Mesendoderm (in vitro differentiated cells): Measurements from ENCODE around the gene PLAGL2. TPM values are rescaled to one million over a fixed set of nuclear protein-coding genes. Genes with fewer than 3 reads are reported as not detected.

Source experiments
- DNase-seq: peaks from one replicate; pipeline ENCODE4 v3.0.0; 2013
- H2AK5ac ChIP-seq: 2 replicates; pipeline ENCODE4 v1.6.1; 2013; ENCODE audit warnings: low read length, inconsistent platforms
- H2BK120ac ChIP-seq: 2 replicates; pipeline ENCODE4 v1.6.1; 2013; ENCODE audit warnings: low read depth, mild to moderate bottlenecking, low read length, moderate library complexity, mixed read lengths
- H2BK15ac ChIP-seq: replicated peaks from 2 replicates; pipeline ENCODE4 v1.6.1; 2013; ENCODE audit warnings: low read depth, mild to moderate bottlenecking, moderate library complexity
- H2BK5ac ChIP-seq: 2 replicates; pipeline ENCODE4 v1.6.1; 2013; ENCODE audit warnings: low read length, inconsistent platforms
- H3K18ac ChIP-seq: 2 replicates; pipeline ENCODE4 v1.6.1; 2013; ENCODE audit warnings: mild to moderate bottlenecking, low read length, mixed read lengths
- H3K23ac ChIP-seq: one replicate; pipeline ENCODE4 v1.6.1; 2013; ENCODE audit warnings: low read length
- H3K27ac ChIP-seq: 2 replicates; pipeline ENCODE4 v1.5.1; 2013; ENCODE audit warnings: low read depth, mild to moderate bottlenecking, inconsistent platforms, low read length, moderate library complexity
- H3K27me3 ChIP-seq: 2 replicates; pipeline ENCODE4 v1.6.1; 2013; ENCODE audit warnings: low read length, control low read depth, mild to moderate bottlenecking, inconsistent platforms; ENCODE audit not compliant: insufficient read depth, poor library complexity
- H3K36me3 ChIP-seq: 2 replicates; pipeline ENCODE4 v1.6.1; 2013; ENCODE audit warnings: low read length, inconsistent platforms; ENCODE audit not compliant: control insufficient read depth, insufficient read depth
- H3K4ac ChIP-seq: one replicate; pipeline ENCODE4 v1.6.1; 2013; ENCODE audit warnings: low read depth, mild to moderate bottlenecking, low read length, moderate library complexity
- H3K4me1 ChIP-seq: 2 replicates; pipeline ENCODE4 v1.6.1; 2013; ENCODE audit warnings: low read depth, low read length, inconsistent platforms; ENCODE audit not compliant: control insufficient read depth
- H3K4me2 ChIP-seq: 2 replicates; pipeline ENCODE4 v1.6.1; 2013; ENCODE audit warnings: low read length
- H3K4me3 ChIP-seq: 2 replicates; pipeline ENCODE4 v1.5.1; 2013; ENCODE audit warnings: mild to moderate bottlenecking, low read length
- H3K56ac ChIP-seq: one replicate; pipeline ENCODE4 v1.6.1; 2013; ENCODE audit warnings: low read length
- H3K79me1 ChIP-seq: 2 replicates; pipeline ENCODE4 v1.6.1; 2013; ENCODE audit warnings: low read length, inconsistent platforms
- H3K79me2 ChIP-seq: 2 replicates; pipeline ENCODE4 v1.6.1; 2013; ENCODE audit warnings: mild to moderate bottlenecking, low read length; ENCODE audit not compliant: control insufficient read depth, insufficient read depth
- H3K9ac ChIP-seq: 2 replicates; pipeline ENCODE4 v1.6.1; 2013; ENCODE audit warnings: low read length, inconsistent platforms
- H4K5ac ChIP-seq: one replicate; pipeline ENCODE4 v1.6.1; 2013; ENCODE audit warnings: low read length
- H4K8ac ChIP-seq: one replicate; pipeline ENCODE4 v1.6.1; 2013; ENCODE audit warnings: low read depth, mild to moderate bottlenecking, control low read depth, low read length, moderate library complexity
- WGBS: extraction: QIAGEN DNeasy Blood & Tissue Kit; methylation state at CpG from one replicate; pipeline ENCODE4 v1.1.7; 2013; ENCODE audit warnings: low lambda C conversion rate, missing lambda C conversion rate; ENCODE audit not compliant: insufficient coverage; ENCODE audit errors: extremely low coverage; 5-methylcytosine and 5-hydroxymethylcytosine counted together
- polyA plus RNA-seq, 2 experiments: library from polyadenylated mRNA; stranded (reverse); fragments of 200-250 nt; gene quantifications; one replicate each; pipeline ENCODE4 v1.2.3, GENCODE V29; 2013

PLAGL2 gene
- 29.7 TPM for polyA plus RNA-seq (2013, experiment 1 of 2)
- 28.8 TPM for polyA plus RNA-seq (2013, experiment 2 of 2)

GRCh38 chr20:32207626-32208498, at the start of gene PLAGL2, which contains the start of gene POFUT1:
Gene PLAGL2, minus strand, starts transcription at chr20:32207743. Its CDS starts 5,565 bp downstream, at chr20:32202178.
Gene POFUT1, plus strand, starts transcription at chr20:32207880. Its CDS starts 62 bp downstream, at chr20:32207942.
- peak within 1 kb of the TSS; percentile 91 for H3K56ac ChIP-seq
- H2BK15ac ChIP-seq = no peak within 1 kb of the TSS
- H4K5ac ChIP-seq = peak within 1 kb of the TSS; percentile 59
- peaks cover 7% of the 10 kb centered on the region for H3K4me1 ChIP-seq
- peaks cover 2% of the 10 kb centered on the region for H3K36me3 ChIP-seq
- peak within 1 kb of the TSS; percentile 7 for H4K8ac ChIP-seq
- H3K79me2 ChIP-seq = peaks cover 51% of the 10 kb centered on the region
- H3K4me3 ChIP-seq = peak within 1 kb of the TSS; percentile 89
- H3K27me3 ChIP-seq = no peaks in the 10 kb centered on the region
- peak within 1 kb of the TSS; percentile 48 for H3K23ac ChIP-seq
- no CpG with 5 or more reads among the region's 74 CpGs for WGBS
- peak within 1 kb of the TSS; percentile 17 for H2BK5ac ChIP-seq
- H3K27ac ChIP-seq = peak within 1 kb of the TSS; percentile 55
- H2AK5ac ChIP-seq = peak within 1 kb of the TSS; percentile 97
- H3K4me2 ChIP-seq = peak within 1 kb of the TSS; percentile 91
- DNase-seq = peak; percentile 87
- peak within 1 kb of the TSS; percentile 89 for H3K4ac ChIP-seq
- H3K9ac ChIP-seq = peak within 1 kb of the TSS; percentile 89
- peak within 1 kb of the TSS; percentile 33 for H2BK120ac ChIP-seq
- H3K79me1 ChIP-seq = peaks cover 26% of the 10 kb centered on the region
- peak within 1 kb of the TSS; percentile 97 for H3K18ac ChIP-seq

- no CpG with 5 or more reads among the region's 6 CpGs for WGBS
- no peak overlapping the region for H3K4me3 ChIP-seq
Measured at GRCh38 chr20:32252189-32252588, 44.6 kb upstream of the PLAGL2 start.

GRCh38 chr20:32251470-32251869, 43.9 kb upstream of the PLAGL2 start:
- no peak overlapping the region for H3K4ac ChIP-seq
- H4K5ac ChIP-seq = no peak overlapping the region
- H3K9ac ChIP-seq = no peak overlapping the region
- no peaks in the 10 kb centered on the region for H3K27me3 ChIP-seq
- no CpG with 5 or more reads among the region's 3 CpGs for WGBS
- H3K79me1 ChIP-seq = no peaks in the 10 kb centered on the region
- no peak overlapping the region for H3K27ac ChIP-seq
- H3K4me1 ChIP-seq = no peaks in the 10 kb centered on the region
- DNase-seq = no peak
- no peak overlapping the region for H3K18ac ChIP-seq
- no peaks in the 10 kb centered on the region for H3K36me3 ChIP-seq
- H4K8ac ChIP-seq = no peak overlapping the region
- no peak overlapping the region for H2AK5ac ChIP-seq
- no peak overlapping the region for H3K23ac ChIP-seq
- H3K79me2 ChIP-seq = no peaks in the 10 kb centered on the region
- no peak overlapping the region for H2BK120ac ChIP-seq
- H2BK5ac ChIP-seq = no peak overlapping the region
- H3K4me3 ChIP-seq = no peak overlapping the region
- no peak overlapping the region for H2BK15ac ChIP-seq
- H3K56ac ChIP-seq = no peak overlapping the region
- no peak overlapping the region for H3K4me2 ChIP-seq

More at GRCh38 chr20:32252189-32252588, 44.6 kb upstream of the PLAGL2 start:
- Histone ChIP-seq H3K9ac (no peak overlapping the region), H3K56ac (no peak overlapping the region), H3K79me2 (no peaks in the 10 kb centered on the region), H4K5ac (no peak overlapping the region), H3K18ac (no peak overlapping the region), H3K79me1 (no peaks in the 10 kb centered on the region), H3K4me1 (no peaks in the 10 kb centered on the region), H2BK15ac (no peak overlapping the region), H3K4me2 (no peak overlapping the region), H3K36me3 (no peaks in the 10 kb centered on the region), H3K27ac (no peak overlapping the region), H3K4ac (no peak overlapping the region), H2BK120ac (no peak overlapping the region), H4K8ac (no peak overlapping the region), H3K27me3 (no peaks in the 10 kb centered on the region), H2AK5ac (no peak overlapping the region), H2BK5ac (no peak overlapping the region), H3K23ac (no peak overlapping the region)
- no peak for DNase-seq

- H2AK5ac ChIP-seq = no peak overlapping the region
- H3K79me1 ChIP-seq = no peaks in the 10 kb centered on the region
- no peak overlapping the region for H3K4ac ChIP-seq
- no peaks in the 10 kb centered on the region for H3K27me3 ChIP-seq
- no peak overlapping the region for H3K56ac ChIP-seq
- no peak overlapping the region for H3K23ac ChIP-seq
- H3K4me2 ChIP-seq = no peak overlapping the region
- no peaks in the 10 kb centered on the region for H3K36me3 ChIP-seq
- no peak overlapping the region for H2BK15ac ChIP-seq
- H4K8ac ChIP-seq = no peak overlapping the region
- H3K27ac ChIP-seq = no peak overlapping the region
- H3K4me1 ChIP-seq = no peaks in the 10 kb centered on the region
- no peak overlapping the region for H3K9ac ChIP-seq
- no peak overlapping the region for H2BK5ac ChIP-seq
- no peak overlapping the region for H3K18ac ChIP-seq
- no CpG with 5 or more reads among the region's 9 CpGs for WGBS
- no peak overlapping the region for H2BK120ac ChIP-seq
- no peak overlapping the region for H3K4me3 ChIP-seq
- no peaks in the 10 kb centered on the region for H3K79me2 ChIP-seq
- no peak for DNase-seq
- H4K5ac ChIP-seq = no peak overlapping the region
Measured at GRCh38 chr20:32249030-32249738, 41.6 kb upstream of the PLAGL2 start.

- Histone ChIP-seq H3K27ac (no peak overlapping the region), H3K27me3 (no peaks in the 10 kb centered on the region), H2AK5ac (no peak overlapping the region), H3K9ac (no peak overlapping the region), H2BK15ac (no peak overlapping the region), H3K4me1 (no peaks in the 10 kb centered on the region), H3K4me3 (no peak overlapping the region), H3K79me2 (no peaks in the 10 kb centered on the region), H3K79me1 (no peaks in the 10 kb centered on the region), H3K56ac (no peak overlapping the region), H2BK120ac (no peak overlapping the region), H3K36me3 (no peaks in the 10 kb centered on the region), H2BK5ac (no peak overlapping the region), H4K5ac (no peak overlapping the region), H4K8ac (no peak overlapping the region), H3K4ac (no peak overlapping the region), H3K4me2 (no peak overlapping the region), H3K18ac (no peak overlapping the region), H3K23ac (no peak overlapping the region)
- no peak for DNase-seq
- WGBS = no CpG with 5 or more reads among the region's 5 CpGs
Measured at GRCh38 chr20:32248043-32248442, 40.5 kb upstream of the PLAGL2 start.
